Measurements from ENCODE around the gene PARVB. TPM values are rescaled to one million over a fixed set of nuclear protein-coding genes. Genes with fewer than 3 reads are reported as not detected.

Gene PARVB
- polyA plus RNA-seq, 2 donors: 1.8 to 3.9 TPM

- no peaks in the 10 kb centered on the region for H3K36me3 ChIP-seq (ENCODE audit: control insufficient read depth in 2 of 2, insufficient read depth in 2 of 2, low read length in 1 of 2)
- H3K27me3 ChIP-seq (ENCODE audit: control insufficient read depth in 1 of 2, insufficient read depth in 2 of 2, low read length in 2 of 2): no peaks in the 10 kb centered on the region
- no peaks in the 10 kb centered on the region for H3K4me1 ChIP-seq (ENCODE audit: control insufficient read depth in 2 of 2, insufficient read depth in 2 of 2, low read length in 1 of 2)
- no peak overlapping the region for H3K27ac ChIP-seq (ENCODE audit: low read depth in 2 of 2, low read length in 1 of 2)
- H3K9me3 ChIP-seq (ENCODE audit: control insufficient read depth in 2 of 2, insufficient read depth in 1 of 2, low read depth in 1 of 2, low read length in 1 of 2): no peaks in the 10 kb centered on the region
- WGBS, 2 donors: 80 to 81% methylated on average over 8 of the region's 8 CpGs
- no peak overlapping the region for H3K4me3 ChIP-seq (ENCODE audit: low read depth in 1 of 2, low read length in 2 of 2)
These were observed 151.6 kb downstream of the PARVB start for GRCh38 chr22:44175676-44176075.

DNA sequence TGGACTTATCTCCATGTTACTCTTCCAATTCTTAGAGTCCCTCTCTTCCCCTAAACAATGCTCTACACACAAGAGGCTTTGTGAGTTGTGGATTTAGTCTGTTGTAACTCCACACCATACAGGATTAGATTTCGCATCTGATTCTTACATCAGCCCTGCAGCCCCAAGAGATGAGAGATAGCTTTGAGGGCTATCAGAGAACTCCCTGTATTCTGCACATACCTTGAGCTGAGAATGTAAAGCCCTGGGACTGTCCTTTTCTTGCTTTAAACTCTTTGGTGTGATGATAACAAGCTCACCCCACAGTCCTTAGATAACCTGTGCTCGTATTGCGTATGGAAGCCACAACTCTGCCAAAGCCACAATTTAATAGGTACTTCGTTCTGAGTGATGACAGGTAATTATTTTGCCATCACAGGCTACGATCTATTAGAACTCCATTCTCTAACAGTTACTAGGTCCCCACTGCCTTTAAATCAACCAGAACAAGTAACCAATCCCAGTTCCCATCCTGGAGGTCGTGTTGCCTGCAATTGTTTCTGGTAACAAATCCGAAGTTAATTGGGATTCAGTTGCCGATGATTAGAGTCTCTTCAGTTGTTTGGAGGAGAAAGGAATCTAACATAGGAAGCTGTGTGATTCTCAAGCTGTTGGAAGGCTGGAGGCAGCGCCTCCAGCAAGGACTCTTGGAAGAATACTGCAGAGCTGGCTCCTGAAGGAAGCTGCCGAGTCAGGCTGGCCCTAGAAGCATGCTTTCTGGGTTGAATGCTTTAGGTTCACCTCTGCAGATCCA is 155.3 kb downstream of the PARVB start:
- no peaks in the 10 kb centered on the region for H3K4me1 ChIP-seq (ENCODE audit: control insufficient read depth in 2 of 2, insufficient read depth in 2 of 2, low read length in 1 of 2)
- H3K36me3 ChIP-seq (ENCODE audit: control insufficient read depth in 2 of 2, insufficient read depth in 2 of 2, low read length in 1 of 2): no peaks in the 10 kb centered on the region
- H3K27me3 ChIP-seq (ENCODE audit: control insufficient read depth in 1 of 2, insufficient read depth in 2 of 2, low read length in 2 of 2): no peaks in the 10 kb centered on the region
- H3K4me3 ChIP-seq (ENCODE audit: low read depth in 1 of 2, low read length in 2 of 2): no peak overlapping the region
- no peak overlapping the region for H3K27ac ChIP-seq (ENCODE audit: low read depth in 2 of 2, low read length in 1 of 2)
- H3K9me3 ChIP-seq (ENCODE audit: control insufficient read depth in 2 of 2, insufficient read depth in 1 of 2, low read depth in 1 of 2, low read length in 1 of 2): no peaks in the 10 kb centered on the region
- WGBS, 2 donors: 63 to 69% methylated on average over 10 of the region's 10 CpGs

GRCh38 chr22:44179989-44180705 is 156.0 kb downstream of the PARVB start:
- H3K9me3 ChIP-seq (ENCODE audit: control insufficient read depth in 2 of 2, insufficient read depth in 1 of 2, low read depth in 1 of 2, low read length in 1 of 2): no peaks in the 10 kb centered on the region
- no peaks in the 10 kb centered on the region for H3K36me3 ChIP-seq (ENCODE audit: control insufficient read depth in 2 of 2, insufficient read depth in 2 of 2, low read length in 1 of 2)
- H3K27me3 ChIP-seq (ENCODE audit: control insufficient read depth in 1 of 2, insufficient read depth in 2 of 2, low read length in 2 of 2): no peaks in the 10 kb centered on the region
- no peaks in the 10 kb centered on the region for H3K4me1 ChIP-seq (ENCODE audit: control insufficient read depth in 2 of 2, insufficient read depth in 2 of 2, low read length in 1 of 2)
- no peak overlapping the region for H3K27ac ChIP-seq (ENCODE audit: low read depth in 2 of 2, low read length in 1 of 2)
- no peak overlapping the region for H3K4me3 ChIP-seq (ENCODE audit: low read depth in 1 of 2, low read length in 2 of 2)
- 74 to 85% methylated on average over 6 of the region's 6 CpGs for WGBS, 2 donors

- 62 to 63% methylated on average over 5 of the region's 5 CpGs for WGBS, 2 donors
- H3K27ac ChIP-seq (ENCODE audit: low read depth in 2 of 2, low read length in 1 of 2): peak within 1 kb of the TSS; percentile 50 to 51
- H3K36me3 ChIP-seq (ENCODE audit: control insufficient read depth in 2 of 2, insufficient read depth in 2 of 2, low read length in 1 of 2): no peaks in the 10 kb centered on the region
- H3K4me1 ChIP-seq (ENCODE audit: control insufficient read depth in 2 of 2, insufficient read depth in 2 of 2, low read length in 1 of 2): no peaks in the 10 kb centered on the region
- H3K27me3 ChIP-seq (ENCODE audit: control insufficient read depth in 1 of 2, insufficient read depth in 2 of 2, low read length in 2 of 2): no peaks in the 10 kb centered on the region
- peak within 1 kb of the TSS; percentile 23 to 39 for H3K4me3 ChIP-seq (ENCODE audit: low read depth in 1 of 2, low read length in 2 of 2)
- H3K9me3 ChIP-seq (ENCODE audit: control insufficient read depth in 2 of 2, insufficient read depth in 1 of 2, low read depth in 1 of 2, low read length in 1 of 2): no peaks in the 10 kb centered on the region
These were observed 156.6 kb downstream of the PARVB start, which contains the start of gene PARVG for GRCh38 chr22:44180706-44181032. TSS of gene PARVG (plus strand) at chr22:44180925. CDS start at chr22:44183330, 2,405 bp downstream.

- Histone ChIP-seq H3K27me3 (ENCODE audit: control insufficient read depth in 1 of 2, insufficient read depth in 2 of 2, low read length in 2 of 2) (no peaks in the 10 kb centered on the region), H3K4me1 (ENCODE audit: control insufficient read depth in 2 of 2, insufficient read depth in 2 of 2, low read length in 1 of 2) (no peaks in the 10 kb centered on the region), H3K27ac (ENCODE audit: low read depth in 2 of 2, low read length in 1 of 2) (peak overlapping the region; percentile 50 to 51), H3K4me3 (ENCODE audit: low read depth in 1 of 2, low read length in 2 of 2) (peak overlapping the region; percentile 23 to 39), H3K36me3 (ENCODE audit: control insufficient read depth in 2 of 2, insufficient read depth in 2 of 2, low read length in 1 of 2) (no peaks in the 10 kb centered on the region), H3K9me3 (ENCODE audit: control insufficient read depth in 2 of 2, insufficient read depth in 1 of 2, low read depth in 1 of 2, low read length in 1 of 2) (no peaks in the 10 kb centered on the region)
- 58 to 59% methylated on average over 35 to 40 of the region's 40 CpGs for WGBS, 2 donors
These were observed 157.2 kb downstream of the PARVB start for GRCh38 chr22:44181033-44181911.

DNA sequence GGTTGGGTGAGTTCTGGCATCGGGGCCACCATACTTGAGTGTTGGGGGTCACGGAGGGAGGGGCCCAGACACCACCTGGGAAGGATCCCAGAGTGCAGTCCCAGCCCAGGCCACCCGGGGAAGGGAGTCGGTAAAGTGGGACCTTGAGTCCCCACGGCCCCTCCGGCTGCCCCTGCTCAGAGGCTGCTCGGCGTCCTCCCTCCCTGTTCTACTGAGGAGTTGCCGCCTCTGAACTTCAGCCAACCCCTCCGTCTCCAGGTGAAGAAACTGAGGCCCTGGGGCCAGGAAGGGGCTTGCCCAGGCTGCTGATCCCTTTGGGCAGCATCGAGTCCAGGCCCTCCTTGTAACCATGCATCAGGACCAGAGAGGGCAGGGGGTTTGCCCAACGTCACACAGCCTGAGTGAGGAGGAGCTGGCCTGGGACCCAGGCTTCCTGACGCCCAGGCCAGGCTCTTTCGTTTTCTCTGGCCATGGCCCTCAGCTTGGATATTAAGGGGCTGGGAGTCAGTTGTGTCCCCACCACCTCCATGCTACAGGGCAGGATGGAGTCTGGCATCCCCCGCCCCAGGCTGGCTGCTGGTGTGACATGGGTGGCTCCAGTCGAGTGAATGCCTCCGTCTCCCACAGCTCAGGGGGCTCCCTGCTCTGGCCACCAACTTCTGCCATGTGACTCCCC is 157.9 kb downstream of the PARVB start:
- no peaks in the 10 kb centered on the region for H3K36me3 ChIP-seq (ENCODE audit: control insufficient read depth in 2 of 2, insufficient read depth in 2 of 2, low read length in 1 of 2)
- H3K27me3 ChIP-seq (ENCODE audit: control insufficient read depth in 1 of 2, insufficient read depth in 2 of 2, low read length in 2 of 2): no peaks in the 10 kb centered on the region
- 66 to 70% methylated on average over 17 of the region's 17 CpGs for WGBS, 2 donors
- no peaks in the 10 kb centered on the region for H3K9me3 ChIP-seq (ENCODE audit: control insufficient read depth in 2 of 2, insufficient read depth in 1 of 2, low read depth in 1 of 2, low read length in 1 of 2)
- H3K27ac ChIP-seq (ENCODE audit: low read depth in 2 of 2, low read length in 1 of 2): peak overlapping the region; percentile 36 to 50
- peak overlapping the region; percentile 23 to 39 for H3K4me3 ChIP-seq (ENCODE audit: low read depth in 1 of 2, low read length in 2 of 2)
- no peaks in the 10 kb centered on the region for H3K4me1 ChIP-seq (ENCODE audit: control insufficient read depth in 2 of 2, insufficient read depth in 2 of 2, low read length in 1 of 2)

- Histone ChIP-seq H3K4me3 (ENCODE audit: low read depth in 1 of 2, low read length in 2 of 2) (peak overlapping the region in 1 of 2 donors; percentile 39), H3K4me1 (ENCODE audit: control insufficient read depth in 2 of 2, insufficient read depth in 2 of 2, low read length in 1 of 2) (no peaks in the 10 kb centered on the region), H3K27ac (ENCODE audit: low read depth in 2 of 2, low read length in 1 of 2) (peak overlapping the region in 1 of 2 donors; percentile 36), H3K27me3 (ENCODE audit: control insufficient read depth in 1 of 2, insufficient read depth in 2 of 2, low read length in 2 of 2) (no peaks in the 10 kb centered on the region), H3K36me3 (ENCODE audit: control insufficient read depth in 2 of 2, insufficient read depth in 2 of 2, low read length in 1 of 2) (no peaks in the 10 kb centered on the region), H3K9me3 (ENCODE audit: control insufficient read depth in 2 of 2, insufficient read depth in 1 of 2, low read depth in 1 of 2, low read length in 1 of 2) (no peaks in the 10 kb centered on the region)
- 74 to 77% methylated on average over 15 to 17 of the region's 17 CpGs for WGBS, 2 donors
These were observed 158.6 kb downstream of the PARVB start for GRCh38 chr22:44182588-44183286.

DNA sequence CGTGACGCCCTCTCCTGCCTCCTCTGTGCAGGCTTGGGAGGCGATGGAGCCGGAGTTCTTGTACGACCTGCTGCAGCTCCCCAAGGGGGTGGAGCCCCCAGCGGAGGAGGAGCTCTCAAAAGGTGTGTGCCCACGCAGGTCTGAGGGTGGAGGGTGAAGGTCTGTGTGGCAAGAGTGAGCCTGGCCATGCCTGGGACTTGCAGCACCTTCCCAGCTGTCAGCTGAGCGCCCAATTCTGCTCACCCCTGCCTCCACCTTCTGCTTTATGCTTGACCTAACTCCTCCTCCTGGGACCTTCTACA is 159.1 kb downstream of the PARVB start:
- no peaks in the 10 kb centered on the region for H3K4me1 ChIP-seq (ENCODE audit: control insufficient read depth in 2 of 2, insufficient read depth in 2 of 2, low read length in 1 of 2)
- H3K27ac ChIP-seq (ENCODE audit: low read depth in 2 of 2, low read length in 1 of 2): no peak overlapping the region
- no peak overlapping the region for H3K4me3 ChIP-seq (ENCODE audit: low read depth in 1 of 2, low read length in 2 of 2)
- WGBS, 2 donors: 60 to 71% methylated on average over 8 of the region's 8 CpGs
- no peaks in the 10 kb centered on the region for H3K9me3 ChIP-seq (ENCODE audit: control insufficient read depth in 2 of 2, insufficient read depth in 1 of 2, low read depth in 1 of 2, low read length in 1 of 2)
- H3K27me3 ChIP-seq (ENCODE audit: control insufficient read depth in 1 of 2, insufficient read depth in 2 of 2, low read length in 2 of 2): no peaks in the 10 kb centered on the region
- no peaks in the 10 kb centered on the region for H3K36me3 ChIP-seq (ENCODE audit: control insufficient read depth in 2 of 2, insufficient read depth in 2 of 2, low read length in 1 of 2)

DNA sequence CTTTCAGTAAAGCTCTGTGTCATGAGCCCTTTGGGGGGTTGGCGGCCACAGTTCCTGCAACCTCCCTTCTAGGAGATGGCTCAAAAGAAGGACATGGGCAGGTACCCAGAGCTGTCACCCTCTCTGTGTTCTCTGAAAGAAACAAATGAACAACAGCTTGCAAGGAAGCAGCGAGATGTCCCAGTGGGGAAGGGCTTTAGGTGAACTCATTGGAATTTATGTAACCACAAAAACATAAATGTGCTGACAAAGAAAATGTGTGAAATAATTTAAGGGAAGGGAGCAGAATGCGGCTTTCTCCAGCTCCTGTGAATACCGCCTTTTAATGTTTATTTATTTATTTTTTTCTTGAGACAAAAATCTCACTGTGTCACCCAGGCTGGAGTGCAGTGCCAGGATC is 159.9 kb downstream of the PARVB start:
- H3K27ac ChIP-seq (ENCODE audit: low read depth in 2 of 2, low read length in 1 of 2): no peak overlapping the region
- WGBS, 2 donors: 81 to 86% methylated on average over 4 of the region's 4 CpGs
- no peaks in the 10 kb centered on the region for H3K36me3 ChIP-seq (ENCODE audit: control insufficient read depth in 2 of 2, insufficient read depth in 2 of 2, low read length in 1 of 2)
- no peaks in the 10 kb centered on the region for H3K27me3 ChIP-seq (ENCODE audit: control insufficient read depth in 1 of 2, insufficient read depth in 2 of 2, low read length in 2 of 2)
- H3K4me3 ChIP-seq (ENCODE audit: low read depth in 1 of 2, low read length in 2 of 2): no peak overlapping the region
- H3K9me3 ChIP-seq (ENCODE audit: control insufficient read depth in 2 of 2, insufficient read depth in 1 of 2, low read depth in 1 of 2, low read length in 1 of 2): no peaks in the 10 kb centered on the region
- H3K4me1 ChIP-seq (ENCODE audit: control insufficient read depth in 2 of 2, insufficient read depth in 2 of 2, low read length in 1 of 2): no peaks in the 10 kb centered on the region

Measured in esophagus (tissue), 2 donors.